ENCODE data around the gene ZNHIT1. TPM values are rescaled to one million over a fixed set of nuclear protein-coding genes. Genes with fewer than 3 reads are reported as not detected.
"Not testable (repeated sequence)": the region's sequence is repeated elsewhere in the genome, so short reads cannot be mapped to it uniquely, and the experiment has no call there.

ZNHIT1 gene
- total RNA-seq, 2 donors from 2014 or later: 56.5 to 61.7 TPM

DNA sequence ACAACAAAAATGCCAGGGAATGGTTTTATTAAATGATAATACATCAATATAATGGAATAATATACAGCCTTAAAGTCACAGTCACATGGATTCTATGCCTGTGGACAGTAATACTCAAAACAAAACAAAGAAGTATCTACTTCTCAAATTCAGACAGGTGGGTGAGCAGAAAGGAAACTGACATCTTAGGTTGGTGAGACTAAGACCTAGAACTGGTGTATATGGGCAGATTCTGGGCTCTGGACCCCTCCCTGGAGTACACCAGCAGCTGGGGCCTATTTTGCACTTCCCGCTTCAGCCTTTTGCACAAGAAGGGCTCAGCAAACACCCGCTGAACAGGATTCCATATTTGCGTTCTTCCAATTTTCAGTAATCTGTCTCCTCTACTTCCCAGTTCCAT, 32.4 kb downstream of the ZNHIT1 start:
- no peak for DNase-seq
- H3K27me3 Mint-ChIP-seq (ENCODE audit: insufficient read depth): peaks cover 1% of the 10 kb centered on the region
- no peaks in the 10 kb centered on the region for H3K9me3 Mint-ChIP-seq
- TF ChIP-seq, protein P1, sequence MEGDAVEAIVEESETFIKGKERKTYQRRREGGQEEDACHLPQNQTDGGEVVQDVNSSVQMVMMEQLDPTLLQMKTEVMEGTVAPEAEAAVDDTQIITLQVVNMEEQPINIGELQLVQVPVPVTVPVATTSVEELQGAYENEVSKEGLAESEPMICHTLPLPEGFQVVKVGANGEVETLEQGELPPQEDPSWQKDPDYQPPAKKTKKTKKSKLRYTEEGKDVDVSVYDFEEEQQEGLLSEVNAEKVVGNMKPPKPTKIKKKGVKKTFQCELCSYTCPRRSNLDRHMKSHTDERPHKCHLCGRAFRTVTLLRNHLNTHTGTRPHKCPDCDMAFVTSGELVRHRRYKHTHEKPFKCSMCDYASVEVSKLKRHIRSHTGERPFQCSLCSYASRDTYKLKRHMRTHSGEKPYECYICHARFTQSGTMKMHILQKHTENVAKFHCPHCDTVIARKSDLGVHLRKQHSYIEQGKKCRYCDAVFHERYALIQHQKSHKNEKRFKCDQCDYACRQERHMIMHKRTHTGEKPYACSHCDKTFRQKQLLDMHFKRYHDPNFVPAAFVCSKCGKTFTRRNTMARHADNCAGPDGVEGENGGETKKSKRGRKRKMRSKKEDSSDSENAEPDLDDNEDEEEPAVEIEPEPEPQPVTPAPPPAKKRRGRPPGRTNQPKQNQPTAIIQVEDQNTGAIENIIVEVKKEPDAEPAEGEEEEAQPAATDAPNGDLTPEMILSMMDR (conservative IDR thresholded peaks at IDR 0.05): no peak
- H3K27ac ChIP-seq (ENCODE audit: low read depth, low read length): no peak overlapping the region
- H3K9me3 ChIP-seq (ENCODE audit: control insufficient read depth, low read length): no peaks in the 10 kb centered on the region
- no peak overlapping the region for H3K9ac ChIP-seq (ENCODE audit: extremely low read depth, low read length, poor library complexity, severe bottlenecking)
- no peak overlapping the region for H3K27ac Mint-ChIP-seq
- no peak overlapping the region for H3K4me3 ChIP-seq (ENCODE audit: low read length)
- H3K27me3 ChIP-seq (ENCODE audit: control insufficient read depth, insufficient read depth, low read length, poor library complexity, severe bottlenecking): no peaks in the 10 kb centered on the region
- no peaks in the 10 kb centered on the region for H3K4me1 ChIP-seq (ENCODE audit: control insufficient read depth, insufficient read depth, low read length)
- H3K4me3 Mint-ChIP-seq: peak overlapping the region; percentile 92
- H3K36me3 ChIP-seq (ENCODE audit: control insufficient read depth, insufficient read depth, low read length): peaks cover 11% of the 10 kb centered on the region
- H3K4me1 Mint-ChIP-seq: peaks cover 5% of the 10 kb centered on the region
- WGBS, 2 experiments (ENCODE audit: insufficient coverage in 1 of 2, insufficient read length in 1 of 2): 95 to 100% methylated on average over 3 of the region's 3 CpGs
- peaks cover 24% of the 10 kb centered on the region for H3K36me3 Mint-ChIP-seq (ENCODE audit: low read depth)

DNA sequence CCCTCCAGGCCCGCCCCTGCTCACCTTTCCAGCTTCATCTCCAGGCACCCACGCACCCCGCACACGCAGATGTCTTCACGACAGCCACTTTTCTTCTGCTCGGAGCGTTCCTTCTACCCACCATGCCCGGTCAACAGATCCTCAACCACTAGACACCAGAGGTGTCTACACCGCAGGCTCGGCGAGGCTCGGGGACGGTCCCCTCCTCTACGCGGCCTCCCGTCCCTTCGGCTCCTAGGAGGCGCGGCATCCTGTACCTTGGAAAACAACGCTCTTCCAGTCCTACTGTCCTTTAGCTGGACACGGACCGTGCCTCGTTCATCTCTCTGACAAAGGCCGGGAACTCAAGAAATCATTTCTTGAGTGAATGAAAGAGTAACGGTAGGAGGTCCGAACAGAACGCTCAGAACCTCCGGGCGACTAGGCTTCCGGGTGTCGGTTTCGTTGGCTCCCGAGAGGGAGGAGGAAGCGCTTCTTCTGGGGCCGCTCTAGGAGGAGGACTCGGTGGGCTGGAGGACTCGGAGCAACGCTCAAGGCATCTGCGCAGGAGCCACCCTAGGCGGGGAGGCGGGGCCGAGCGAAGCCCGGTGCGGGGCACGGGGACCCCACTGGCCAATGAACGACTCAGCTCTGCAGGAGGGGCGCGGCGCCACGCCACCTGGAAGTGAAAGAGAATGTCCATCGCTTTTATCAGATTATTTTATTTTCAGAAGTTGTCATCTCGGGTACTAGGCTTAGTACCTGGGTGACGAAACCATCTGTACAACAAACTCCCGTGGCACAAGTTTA, 34.1 kb downstream of the ZNHIT1 start:
- no peaks in the 10 kb centered on the region for H3K9me3 ChIP-seq (ENCODE audit: control insufficient read depth, low read length)
- Mint-ChIP-seq H3K4me3 (peak overlapping the region; percentile 92), H3K27ac (peak overlapping the region; percentile 97), H3K27me3 (ENCODE audit: insufficient read depth) (peaks cover 1% of the 10 kb centered on the region), H3K4me1 (peaks cover 5% of the 10 kb centered on the region), H3K9me3 (no peaks in the 10 kb centered on the region), H3K36me3 (ENCODE audit: low read depth) (peaks cover 16% of the 10 kb centered on the region)
- H3K9ac ChIP-seq (ENCODE audit: extremely low read depth, low read length, poor library complexity, severe bottlenecking): peak overlapping the region; percentile 83
- DNase-seq: peak; percentile 100
- TF ChIP-seq, protein P1 (conservative IDR thresholded peaks at IDR 0.05): no peak
- peak overlapping the region; percentile 99 for H3K4me3 ChIP-seq (ENCODE audit: low read length)
- no peaks in the 10 kb centered on the region for H3K4me1 ChIP-seq (ENCODE audit: control insufficient read depth, insufficient read depth, low read length)
- H3K27me3 ChIP-seq (ENCODE audit: control insufficient read depth, insufficient read depth, low read length, poor library complexity, severe bottlenecking): no peaks in the 10 kb centered on the region
- H3K27ac ChIP-seq (ENCODE audit: low read depth, low read length): no peak overlapping the region
- H3K36me3 ChIP-seq (ENCODE audit: control insufficient read depth, insufficient read depth, low read length): peaks cover 5% of the 10 kb centered on the region
- WGBS, 2 experiments (ENCODE audit: insufficient coverage in 1 of 2, insufficient read length in 1 of 2): 0 to 1% methylated on average over 29 to 55 of the region's 55 CpGs

DNA sequence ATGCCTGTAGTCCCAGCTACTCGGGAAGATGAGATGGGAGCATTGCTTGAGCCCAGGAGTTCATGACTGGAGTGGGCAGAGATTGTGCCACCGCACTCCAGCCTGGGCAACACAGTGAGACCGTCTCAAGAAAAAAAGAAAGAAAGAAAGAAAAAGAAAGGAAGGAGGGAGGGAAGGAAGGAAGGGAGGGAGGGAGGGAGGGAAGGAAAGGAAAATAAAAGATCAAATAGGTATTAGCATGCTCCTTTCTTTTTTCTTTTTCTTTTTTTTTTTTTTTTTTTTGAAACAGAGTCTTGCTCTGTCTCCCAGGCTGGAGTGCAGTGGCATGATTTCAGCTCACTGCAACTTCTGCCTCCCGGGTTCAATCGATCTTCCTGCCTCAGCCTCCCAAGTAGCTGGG, 35.2 kb downstream of the ZNHIT1 start:
- H3K9ac ChIP-seq (ENCODE audit: extremely low read depth, low read length, poor library complexity, severe bottlenecking); H3K27me3 ChIP-seq (ENCODE audit: control insufficient read depth, insufficient read depth, low read length, poor library complexity, severe bottlenecking); H3K27ac Mint-ChIP-seq; H3K9me3 Mint-ChIP-seq; H3K36me3 ChIP-seq (ENCODE audit: control insufficient read depth, insufficient read depth, low read length); H3K4me1 ChIP-seq (ENCODE audit: control insufficient read depth, insufficient read depth, low read length); DNase-seq; H3K4me3 ChIP-seq (ENCODE audit: low read length); H3K36me3 Mint-ChIP-seq (ENCODE audit: low read depth); H3K9me3 ChIP-seq (ENCODE audit: control insufficient read depth, low read length); H3K4me1 Mint-ChIP-seq; H3K27me3 Mint-ChIP-seq (ENCODE audit: insufficient read depth); H3K27ac ChIP-seq (ENCODE audit: low read depth, low read length): not testable (repeated sequence)
- 92 to 97% methylated on average over 4 to 5 of the region's 5 CpGs for WGBS, 2 experiments (ENCODE audit: insufficient coverage in 1 of 2, insufficient read length in 1 of 2)
- peak overlapping the region; percentile 92 for H3K4me3 Mint-ChIP-seq

All from endodermal cell (in vitro differentiated cells).